ENCODE measurements around the gene ANO8. TPM values are rescaled to one million over a fixed set of nuclear protein-coding genes. Genes with fewer than 3 reads are reported as not detected.

Gene ANO8
- total and polyA plus RNA-seq, 2 experiments from 2014 or later, result 1.1 to 7.3 TPM

- Histone ChIP-seq H3K4me3 (peak within 1 kb of the TSS; percentile 92), H3K4me2 (peak within 1 kb of the TSS; percentile 91), H3K4me1 (ENCODE audit: insufficient read depth) (peaks cover 16% of the 10 kb centered on the region), H3K27me3 (no peaks in the 10 kb centered on the region), H2AFZ (peak within 1 kb of the TSS; percentile 91), H3K36me3 (replicated peaks; ENCODE audit: insufficient read depth, low read depth) (no peaks in the 10 kb centered on the region), H3K9me2 (replicated peaks; ENCODE audit: insufficient read depth) (no peaks in the 10 kb centered on the region), H3K79me2 (peaks cover 17% of the 10 kb centered on the region), H3K27ac (peak within 1 kb of the TSS; percentile 96), H3K9me3 (ENCODE audit: low read depth) (no peaks in the 10 kb centered on the region), H4K20me1 (ENCODE audit: insufficient read depth, poor library complexity, severe bottlenecking) (no peaks in the 10 kb centered on the region)
- TF ChIP-seq EZH2 (IDR thresholded peaks at IDR 0.05; ENCODE audit: borderline replicate concordance), result no peak
- no peak for TF ChIP-seq EZH2phosphoT487 (IDR thresholded peaks at IDR 0.05; ENCODE audit: low read depth, severe bottlenecking, unreplicated experiment)
- no peak for TF ChIP-seq CTCF (IDR thresholded peaks at IDR 0.05; ENCODE audit: poor library complexity)
- peak; percentile 98 for DNase-seq (ENCODE audit: low spot score)
- under 1% methylated on average over 41 of the region's 41 CpGs for WGBS (ENCODE audit: low lambda C conversion rate, missing lambda C conversion rate)
Measured at GRCh38 chr19:17336872-17337674, 2.4 kb upstream of the ANO8 start, which contains the start of gene GTPBP3. GTPBP3 (plus strand) TSS chr19:17337553; CDS start chr19:17337612, 59 bp downstream.

- DNase-seq (ENCODE audit: low spot score), result peak; percentile 27
- Histone ChIP-seq H3K4me1 (ENCODE audit: insufficient read depth) (peaks cover 16% of the 10 kb centered on the region), H3K9me3 (ENCODE audit: low read depth) (no peaks in the 10 kb centered on the region), H3K4me3 (no peak overlapping the region), H3K27me3 (no peaks in the 10 kb centered on the region), H4K20me1 (ENCODE audit: insufficient read depth, poor library complexity, severe bottlenecking) (no peaks in the 10 kb centered on the region), H3K36me3 (replicated peaks; ENCODE audit: insufficient read depth, low read depth) (no peaks in the 10 kb centered on the region), H3K9me2 (replicated peaks; ENCODE audit: insufficient read depth) (no peaks in the 10 kb centered on the region), H3K79me2 (peaks cover 17% of the 10 kb centered on the region), H2AFZ (peak overlapping the region; percentile 72), H3K4me2 (peak overlapping the region; percentile 90), H3K27ac (no peak overlapping the region)
- TF ChIP-seq EZH2phosphoT487 (IDR thresholded peaks at IDR 0.05; ENCODE audit: low read depth, severe bottlenecking, unreplicated experiment), result no peak
- no peak for TF ChIP-seq EZH2 (IDR thresholded peaks at IDR 0.05; ENCODE audit: borderline replicate concordance)
- TF ChIP-seq CTCF (IDR thresholded peaks at IDR 0.05; ENCODE audit: poor library complexity), result no peak
- 81% methylated on average over 10 of the region's 10 CpGs for WGBS (ENCODE audit: low lambda C conversion rate, missing lambda C conversion rate)
Measured at GRCh38 chr19:17335575-17335974, 920 bp upstream of the ANO8 start.

- Histone ChIP-seq H3K79me2 (peaks cover 17% of the 10 kb centered on the region), H3K27ac (peak overlapping the region; percentile 45), H3K4me1 (ENCODE audit: insufficient read depth) (peaks cover 23% of the 10 kb centered on the region), H2AFZ (peak overlapping the region; percentile 88), H3K4me2 (peak overlapping the region; percentile 90), H3K27me3 (no peaks in the 10 kb centered on the region), H3K9me3 (ENCODE audit: low read depth) (no peaks in the 10 kb centered on the region), H3K4me3 (peak overlapping the region; percentile 90), H4K20me1 (ENCODE audit: insufficient read depth, poor library complexity, severe bottlenecking) (no peaks in the 10 kb centered on the region), H3K9me2 (replicated peaks; ENCODE audit: insufficient read depth) (no peaks in the 10 kb centered on the region), H3K36me3 (replicated peaks; ENCODE audit: insufficient read depth, low read depth) (no peaks in the 10 kb centered on the region)
- WGBS (ENCODE audit: low lambda C conversion rate, missing lambda C conversion rate), result 24% methylated on average over 41 of the region's 52 CpGs
- TF ChIP-seq CTCF (IDR thresholded peaks at IDR 0.05; ENCODE audit: poor library complexity) (no peak), EZH2phosphoT487 (IDR thresholded peaks at IDR 0.05; ENCODE audit: low read depth, severe bottlenecking, unreplicated experiment) (no peak), EZH2 (IDR thresholded peaks at IDR 0.05; ENCODE audit: borderline replicate concordance) (no peak)
- peak; percentile 54 for DNase-seq (ENCODE audit: low spot score)
Measured at GRCh38 chr19:17333611-17334413, 843 bp downstream of the ANO8 start.
